CD4-positive, alpha-beta T cell treated with Interferon gamma for 1 hour (primary cell): Measurements from ENCODE around the gene PTPN23.
"Not testable (repeated sequence)": the region's sequence is repeated elsewhere in the genome, so short reads cannot be mapped to it uniquely, and the experiment has no call there.

Experiments
- DNase-seq: peaks from one replicate; pipeline ENCODE4 v3.0.0-alpha.2; 2020

Gene PTPN23, protein sequence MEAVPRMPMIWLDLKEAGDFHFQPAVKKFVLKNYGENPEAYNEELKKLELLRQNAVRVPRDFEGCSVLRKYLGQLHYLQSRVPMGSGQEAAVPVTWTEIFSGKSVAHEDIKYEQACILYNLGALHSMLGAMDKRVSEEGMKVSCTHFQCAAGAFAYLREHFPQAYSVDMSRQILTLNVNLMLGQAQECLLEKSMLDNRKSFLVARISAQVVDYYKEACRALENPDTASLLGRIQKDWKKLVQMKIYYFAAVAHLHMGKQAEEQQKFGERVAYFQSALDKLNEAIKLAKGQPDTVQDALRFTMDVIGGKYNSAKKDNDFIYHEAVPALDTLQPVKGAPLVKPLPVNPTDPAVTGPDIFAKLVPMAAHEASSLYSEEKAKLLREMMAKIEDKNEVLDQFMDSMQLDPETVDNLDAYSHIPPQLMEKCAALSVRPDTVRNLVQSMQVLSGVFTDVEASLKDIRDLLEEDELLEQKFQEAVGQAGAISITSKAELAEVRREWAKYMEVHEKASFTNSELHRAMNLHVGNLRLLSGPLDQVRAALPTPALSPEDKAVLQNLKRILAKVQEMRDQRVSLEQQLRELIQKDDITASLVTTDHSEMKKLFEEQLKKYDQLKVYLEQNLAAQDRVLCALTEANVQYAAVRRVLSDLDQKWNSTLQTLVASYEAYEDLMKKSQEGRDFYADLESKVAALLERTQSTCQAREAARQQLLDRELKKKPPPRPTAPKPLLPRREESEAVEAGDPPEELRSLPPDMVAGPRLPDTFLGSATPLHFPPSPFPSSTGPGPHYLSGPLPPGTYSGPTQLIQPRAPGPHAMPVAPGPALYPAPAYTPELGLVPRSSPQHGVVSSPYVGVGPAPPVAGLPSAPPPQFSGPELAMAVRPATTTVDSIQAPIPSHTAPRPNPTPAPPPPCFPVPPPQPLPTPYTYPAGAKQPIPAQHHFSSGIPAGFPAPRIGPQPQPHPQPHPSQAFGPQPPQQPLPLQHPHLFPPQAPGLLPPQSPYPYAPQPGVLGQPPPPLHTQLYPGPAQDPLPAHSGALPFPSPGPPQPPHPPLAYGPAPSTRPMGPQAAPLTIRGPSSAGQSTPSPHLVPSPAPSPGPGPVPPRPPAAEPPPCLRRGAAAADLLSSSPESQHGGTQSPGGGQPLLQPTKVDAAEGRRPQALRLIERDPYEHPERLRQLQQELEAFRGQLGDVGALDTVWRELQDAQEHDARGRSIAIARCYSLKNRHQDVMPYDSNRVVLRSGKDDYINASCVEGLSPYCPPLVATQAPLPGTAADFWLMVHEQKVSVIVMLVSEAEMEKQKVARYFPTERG (N-terminal part only)

DNA sequence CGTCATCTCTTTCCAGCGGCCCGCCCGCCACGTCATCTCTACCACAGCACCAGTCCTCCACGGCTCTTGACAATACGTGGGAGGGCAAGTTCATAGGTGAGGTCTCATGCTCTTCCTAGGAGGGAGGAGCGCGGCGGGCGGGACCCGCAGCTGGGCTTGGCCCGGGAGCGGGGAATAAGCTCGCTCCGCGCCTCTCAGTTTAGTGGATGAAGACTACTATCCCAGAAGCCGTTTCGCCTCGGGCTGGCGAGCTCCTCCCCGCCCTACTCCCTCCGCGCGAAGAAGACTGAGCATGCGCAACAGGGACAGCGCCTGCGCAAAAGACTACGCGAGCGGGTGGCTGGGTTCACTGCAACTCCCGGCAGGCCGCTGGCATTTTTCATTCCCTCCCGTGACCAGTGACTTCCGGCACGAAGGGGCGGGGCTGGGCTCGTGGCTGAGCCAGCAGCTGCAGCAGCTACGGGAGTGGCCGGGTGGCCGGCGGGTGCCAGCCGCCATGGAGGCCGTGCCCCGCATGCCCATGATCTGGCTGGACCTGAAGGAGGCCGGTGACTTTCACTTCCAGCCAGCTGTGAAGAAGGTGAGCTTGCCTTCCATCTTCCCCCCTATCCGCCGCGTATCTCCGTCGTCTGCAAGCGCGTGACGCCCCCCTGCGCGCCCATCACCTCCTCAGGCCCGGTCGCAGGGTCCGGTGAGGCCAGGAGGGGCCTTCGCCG is at the start of gene PTPN23:
TSS of gene PTPN23 (plus strand) at position 421 of the 716 bp plus-strand sequence. CDS start at position 497, 76 bp downstream.
- peak; percentile 98 for DNase-seq

DNA sequence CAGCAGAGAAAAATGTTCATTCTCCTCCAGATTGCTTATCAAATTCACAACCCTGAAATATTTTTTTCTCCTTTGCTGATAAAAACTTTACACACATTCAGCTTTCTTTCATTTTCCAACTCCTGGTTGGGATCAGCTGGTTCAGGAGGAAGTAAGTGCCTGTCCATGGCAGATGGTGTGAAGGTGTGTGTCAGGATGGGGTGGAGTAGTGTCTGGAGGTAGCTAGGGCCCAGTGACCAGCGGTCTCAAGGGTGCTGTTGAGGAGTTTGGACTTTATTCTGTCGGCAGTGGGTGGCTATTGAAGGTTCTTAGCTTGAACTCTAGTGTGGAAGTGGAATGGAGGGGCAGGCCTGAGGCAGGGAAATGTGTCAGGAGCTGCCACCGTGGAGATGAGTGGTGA is 46.9 kb upstream of the PTPN23 start:
- no peak for DNase-seq

DNA sequence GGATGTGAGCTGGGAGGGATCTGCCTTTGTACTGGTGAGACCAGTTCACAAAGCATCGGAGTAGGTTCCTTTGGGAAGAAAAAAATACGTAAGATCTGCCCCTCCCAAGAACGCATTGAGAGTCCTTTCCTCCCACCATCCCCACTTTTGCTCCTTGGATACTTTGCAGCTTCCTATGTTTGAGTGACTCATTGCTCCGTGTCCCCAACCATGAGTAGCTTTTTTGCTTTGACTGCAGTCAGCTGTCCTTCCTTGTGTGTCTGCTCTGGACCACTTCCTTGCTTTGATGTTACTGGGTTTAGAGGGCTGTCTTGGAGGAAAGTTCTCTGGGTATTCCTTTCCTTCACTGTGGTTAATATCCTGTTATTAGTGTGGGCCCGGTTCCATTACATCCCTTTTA is 43.2 kb upstream of the PTPN23 start:
- no peak for DNase-seq

DNA sequence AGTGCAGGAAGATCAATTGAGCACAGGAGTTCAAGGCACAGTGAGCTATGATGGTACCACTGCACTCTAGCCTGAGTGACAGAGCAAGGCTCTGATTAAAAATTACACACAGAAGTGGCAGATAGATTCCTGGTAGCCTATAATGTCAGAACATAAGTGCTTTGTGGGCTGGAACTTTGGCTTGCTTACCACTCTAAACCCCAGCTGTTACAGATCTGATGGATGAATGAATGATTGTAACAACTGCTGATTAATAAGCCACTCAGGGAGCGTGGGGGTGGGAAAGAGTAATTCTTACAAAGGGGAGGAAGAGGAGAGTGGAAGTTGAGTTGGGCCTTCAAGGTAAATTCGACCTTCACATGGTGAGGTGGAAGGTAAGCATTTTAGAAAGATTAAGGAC is 40.9 kb upstream of the PTPN23 start:
- DNase-seq = no peak

DNA sequence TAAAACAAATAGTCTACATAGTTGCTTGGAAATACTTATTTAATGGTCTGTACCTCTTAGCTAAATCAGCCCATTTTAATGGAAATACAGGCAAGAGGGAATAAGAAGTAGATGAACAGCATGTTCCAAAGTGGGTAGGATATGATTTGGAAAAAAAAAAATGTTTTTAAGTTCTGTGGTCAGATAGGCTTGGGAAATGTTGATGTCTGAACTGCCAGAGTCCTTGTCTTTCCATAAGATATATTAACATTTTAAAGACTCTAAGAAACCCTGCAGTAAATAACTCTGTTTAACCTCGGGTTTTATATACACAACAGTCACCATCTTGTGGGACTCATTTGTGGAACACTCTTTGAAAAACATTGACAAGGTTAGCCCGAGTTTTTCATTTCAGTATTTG is 40.0 kb upstream of the PTPN23 start:
- no peak for DNase-seq

DNA sequence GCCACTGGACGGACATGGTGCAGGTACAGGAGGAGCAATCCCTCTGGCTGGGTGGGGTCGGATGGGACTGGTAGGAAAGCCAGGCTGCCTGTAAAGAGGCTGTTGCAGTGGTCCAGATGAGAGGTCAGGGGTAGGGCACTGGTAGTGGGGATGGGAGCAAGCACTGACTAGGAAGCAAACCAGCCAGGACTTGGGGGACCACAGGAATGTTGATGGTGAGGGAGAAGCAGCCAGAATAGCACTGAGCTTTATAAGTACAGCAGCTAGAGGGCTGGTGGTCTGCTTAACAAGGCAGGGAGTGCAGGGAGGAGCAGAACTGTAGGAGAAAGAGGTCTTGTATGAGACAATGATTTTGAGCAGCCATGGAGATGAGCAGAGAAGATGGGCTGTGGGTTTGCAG is 38.7 kb upstream of the PTPN23 start:
- DNase-seq = no peak

DNA sequence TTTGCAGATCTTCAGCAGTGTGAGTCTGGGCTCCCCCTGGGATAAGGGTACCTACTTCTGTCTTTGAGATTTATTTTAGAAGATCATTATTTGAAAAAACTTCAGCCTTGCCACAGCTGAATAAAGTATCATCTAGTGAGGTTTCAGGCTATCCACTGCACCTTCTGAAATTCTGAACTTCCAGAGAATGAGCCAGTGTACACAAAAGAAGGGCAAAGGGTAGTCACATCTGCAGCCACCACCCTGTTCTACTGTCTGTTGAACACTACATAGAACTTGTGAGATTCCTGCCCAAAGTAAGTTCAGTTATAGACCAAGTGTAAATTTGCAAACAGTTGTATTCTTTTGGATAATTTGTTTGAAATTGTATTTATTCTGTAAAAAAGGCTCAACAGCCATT is 38.0 kb upstream of the PTPN23 start:
- DNase-seq = no peak

DNA sequence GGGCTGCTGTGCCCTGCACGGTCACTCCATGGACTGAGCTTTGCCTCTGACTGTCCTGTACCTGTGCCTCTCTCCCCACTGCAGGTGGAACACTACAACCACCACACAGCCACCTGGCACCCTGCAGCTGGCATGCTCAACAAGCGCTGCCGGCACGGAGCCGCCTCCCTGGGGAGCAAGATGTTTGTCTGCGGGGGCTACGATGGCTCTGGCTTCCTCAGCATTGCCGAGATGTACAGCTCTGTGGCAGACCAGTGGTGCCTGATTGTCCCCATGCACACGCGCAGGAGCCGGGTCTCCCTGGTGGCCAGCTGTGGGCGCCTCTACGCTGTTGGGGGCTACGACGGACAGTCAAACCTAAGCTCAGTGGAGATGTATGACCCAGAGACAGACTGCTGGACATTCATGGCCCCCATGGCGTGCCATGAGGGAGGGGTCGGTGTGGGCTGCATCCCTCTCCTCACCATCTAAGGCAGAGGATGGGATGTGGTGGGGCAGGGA is 37.3 kb upstream of the PTPN23 start:
- no peak for DNase-seq

DNA sequence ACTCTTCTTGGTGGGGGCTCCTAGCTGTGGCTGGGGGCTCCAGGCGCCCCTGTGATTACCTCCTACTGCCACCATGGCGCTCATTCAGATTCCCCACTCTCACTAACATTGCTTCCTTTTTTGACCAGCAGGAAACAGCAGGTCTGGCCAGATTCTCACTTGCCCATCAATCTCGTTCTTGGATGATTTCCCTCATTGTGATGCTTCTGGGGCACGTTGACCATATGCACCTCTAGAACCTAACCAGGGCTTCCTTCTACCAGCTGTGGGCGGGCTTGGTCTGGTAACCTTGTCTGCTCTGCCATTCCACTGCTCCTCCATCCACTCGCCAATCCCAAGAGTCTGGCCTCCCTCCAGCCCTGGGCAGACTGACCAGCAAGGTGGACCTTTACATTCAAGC is 35.9 kb upstream of the PTPN23 start:
- no peak for DNase-seq

DNA sequence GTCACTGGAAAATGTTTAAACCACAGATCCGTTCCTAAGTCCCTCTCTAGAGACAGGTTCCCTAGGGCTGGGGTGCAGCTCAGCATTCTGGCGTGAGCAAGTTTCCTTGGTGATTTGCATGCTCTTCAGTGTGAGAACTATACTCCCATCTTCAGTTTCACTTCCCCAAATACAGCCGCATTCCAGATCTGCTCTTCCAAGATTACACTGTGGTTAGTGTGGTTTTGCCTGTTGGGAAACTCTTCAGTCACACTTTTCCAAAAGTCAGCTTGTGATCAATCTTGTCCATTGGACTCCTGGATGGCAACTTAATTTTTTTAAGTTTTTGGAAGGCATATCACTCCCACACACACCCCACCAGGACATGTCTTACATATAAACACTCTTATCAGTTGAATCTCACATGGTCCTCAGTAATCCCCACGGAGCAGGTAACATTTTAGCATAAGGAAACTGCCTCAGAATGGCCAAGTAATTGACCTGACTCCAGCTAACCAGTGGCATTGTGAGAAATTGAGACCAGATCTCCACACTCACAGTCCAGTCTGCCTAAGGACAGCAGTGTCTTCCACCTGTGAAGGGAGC is 33.5 kb upstream of the PTPN23 start:
- peak; percentile 6 for DNase-seq

DNA sequence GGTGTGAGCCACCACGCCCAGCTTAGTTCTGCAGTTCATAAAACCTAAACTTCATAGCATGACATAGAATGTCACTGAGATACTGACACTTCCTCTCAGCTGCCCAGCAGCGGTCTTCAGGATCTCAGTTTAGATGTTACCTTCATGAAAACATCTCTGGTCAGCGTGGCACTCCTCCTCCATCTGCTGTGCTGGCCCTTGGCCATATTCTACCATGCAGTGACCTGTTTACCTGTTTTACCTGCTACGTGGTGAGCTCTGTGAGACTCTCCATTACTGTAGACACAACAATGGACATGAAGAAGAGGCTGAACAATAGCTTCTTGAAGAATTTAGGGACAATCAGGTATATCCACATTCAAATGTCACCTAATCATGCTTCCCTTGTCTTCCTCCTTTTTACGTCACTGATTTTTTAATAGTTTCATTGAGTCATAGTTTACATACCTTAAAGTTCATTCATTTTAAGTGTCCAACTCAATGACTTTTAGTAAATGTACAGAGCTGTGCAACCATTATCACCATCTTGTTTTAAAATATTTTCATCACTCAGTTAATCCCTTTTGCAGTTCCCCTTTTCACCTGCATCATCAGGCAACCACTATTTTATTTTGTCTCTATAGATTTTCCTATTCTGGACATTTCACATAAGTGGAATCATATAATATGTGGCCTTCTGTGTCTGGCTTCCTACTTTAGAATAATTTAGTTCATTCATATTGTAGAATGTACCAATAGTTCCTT is 32.2 kb upstream of the PTPN23 start:
- DNase-seq = no peak

DNA sequence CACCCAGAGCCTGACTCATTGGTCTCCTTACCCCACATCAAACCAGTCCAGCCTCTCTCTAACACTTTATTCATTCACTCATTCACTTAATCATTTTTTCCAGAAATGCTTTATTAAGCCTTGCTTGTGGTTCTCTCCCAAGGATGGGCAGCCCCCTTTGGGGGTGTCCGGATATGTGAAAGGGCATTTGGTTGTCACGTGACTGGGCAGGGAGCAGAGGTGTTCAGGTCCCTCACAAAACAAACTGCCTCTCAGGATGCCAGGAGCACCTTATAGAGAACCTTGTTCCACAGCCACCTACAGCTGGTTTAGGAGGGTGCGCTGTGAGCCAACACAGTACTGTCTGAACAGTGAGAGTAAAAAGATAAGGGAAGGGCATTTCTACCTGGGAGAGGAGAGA is 25.8 kb upstream of the PTPN23 start:
- no peak for DNase-seq

DNA sequence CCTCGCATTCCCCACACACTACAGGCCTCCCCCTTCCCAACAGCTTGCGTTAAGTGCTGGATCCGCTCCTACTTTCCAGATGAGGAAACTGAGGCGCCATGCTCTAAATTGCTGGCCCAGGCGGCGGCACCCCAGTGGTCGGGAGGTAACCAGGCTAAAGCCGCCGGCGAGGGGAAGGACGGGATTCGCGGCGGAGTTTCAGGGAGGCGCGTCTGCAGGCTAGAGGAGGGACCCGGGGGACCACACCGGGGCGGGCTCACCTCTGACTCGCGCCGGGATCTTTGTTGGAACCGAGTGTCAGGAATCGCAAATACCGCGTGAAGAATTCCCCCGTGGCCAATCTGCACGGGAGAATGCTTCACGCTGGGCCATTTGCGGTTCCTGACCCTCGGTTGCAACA is 24.6 kb upstream of the PTPN23 start:
- DNase-seq = no peak

DNA sequence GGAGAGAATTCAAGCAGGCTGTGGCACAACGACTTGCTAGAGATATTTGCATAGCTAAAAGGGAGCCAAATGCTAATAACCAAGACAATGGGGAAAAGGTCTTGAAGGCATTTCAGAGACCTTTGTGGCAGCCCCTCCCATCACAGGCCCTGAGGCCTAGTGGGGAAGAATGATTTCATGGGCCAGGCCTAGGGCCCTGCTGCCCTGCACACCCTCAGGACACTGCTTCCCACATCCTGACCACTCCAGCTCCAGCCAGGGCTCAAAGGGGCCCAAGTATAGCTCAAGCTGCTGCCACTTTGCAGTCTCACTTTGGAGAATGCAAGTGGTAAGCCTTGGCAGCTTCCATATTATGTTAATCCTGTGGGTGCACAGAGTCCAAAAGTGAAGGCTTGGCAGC is 21.5 kb upstream of the PTPN23 start:
- DNase-seq = no peak

DNA sequence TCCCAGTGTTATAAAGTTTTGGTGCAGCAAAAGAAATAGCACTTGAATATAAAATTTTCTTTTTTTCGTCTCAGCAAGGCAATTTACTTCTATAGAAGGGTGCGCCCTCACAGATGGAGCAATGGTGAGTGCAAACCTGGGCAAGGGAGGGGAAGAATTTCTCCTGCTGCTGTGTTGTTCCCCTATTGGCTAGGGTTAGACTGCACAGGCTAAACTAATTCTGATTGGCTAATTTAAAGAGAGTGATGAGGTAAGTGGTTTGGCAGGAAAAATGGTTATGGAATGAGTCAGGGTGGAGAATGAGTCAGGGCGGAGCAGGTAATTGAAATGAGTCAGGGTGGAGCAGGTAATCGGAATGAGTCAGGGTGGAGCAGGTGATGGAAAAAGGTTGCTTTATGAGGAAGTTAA is 20.7 kb upstream of the PTPN23 start:
- DNase-seq = not testable (repeated sequence)

DNA sequence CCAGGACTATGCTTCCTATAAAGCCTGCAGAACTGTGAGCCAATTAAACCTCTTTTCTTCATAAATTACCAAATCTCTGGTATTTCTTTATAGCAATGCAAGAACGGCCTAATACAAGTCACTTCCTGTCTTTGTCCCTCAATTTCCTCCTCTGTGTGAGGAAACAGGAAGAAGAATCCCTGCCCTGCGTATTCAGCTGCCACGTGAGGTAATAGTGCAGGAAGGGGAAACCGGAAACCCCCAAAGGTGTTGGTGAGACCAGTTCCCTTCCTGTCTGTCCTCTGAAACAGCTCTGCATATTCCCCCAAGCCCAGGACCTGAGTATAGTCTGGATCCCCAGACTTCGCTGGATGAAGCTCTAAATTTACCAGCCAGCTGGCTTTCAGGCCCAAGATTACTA is 18.1 kb upstream of the PTPN23 start:
- peak; percentile 35 for DNase-seq

DNA sequence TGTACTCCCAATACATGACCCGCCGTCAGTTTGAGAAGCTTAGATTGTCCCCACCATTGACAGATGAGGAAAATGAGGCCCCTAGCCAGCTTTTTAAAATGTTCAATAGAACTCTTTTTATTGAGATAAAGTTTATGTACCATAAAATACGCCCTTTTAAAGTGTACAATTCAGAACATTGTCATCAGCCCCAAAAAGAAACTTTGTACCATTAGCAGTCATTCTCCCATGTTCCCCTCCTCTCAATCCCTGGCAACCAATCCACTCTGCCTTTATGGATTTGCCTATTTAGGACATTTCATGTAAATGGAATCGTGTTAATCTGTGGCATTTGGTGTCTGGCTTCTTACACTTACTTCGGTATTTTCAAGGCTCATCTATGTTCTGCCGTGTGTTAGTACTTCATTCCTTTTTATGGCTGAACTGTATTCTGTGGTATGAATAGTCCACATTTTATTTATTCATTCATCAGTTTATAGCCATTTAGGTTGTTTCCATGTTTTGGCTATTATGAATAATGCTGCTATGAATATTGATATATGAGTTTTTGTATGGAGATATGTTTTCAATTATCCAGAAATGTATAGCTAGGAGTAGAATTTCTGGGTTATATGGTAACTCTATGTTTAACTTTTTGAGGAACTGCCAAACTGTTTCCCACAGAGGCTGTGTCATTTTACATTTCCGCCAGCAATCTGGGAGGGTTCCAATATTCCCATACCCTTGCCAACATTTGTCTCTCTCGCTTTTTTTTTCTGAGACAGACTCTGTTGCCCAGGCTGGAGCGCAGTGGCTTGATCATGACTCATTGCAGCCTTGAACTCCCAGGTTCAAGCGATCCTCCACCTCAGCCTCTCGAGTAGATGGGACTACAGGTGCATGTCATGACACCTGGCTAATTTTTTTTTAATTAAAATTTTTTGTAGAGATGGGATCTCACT is 15.3 kb upstream of the PTPN23 start:
- no peak for DNase-seq

DNA sequence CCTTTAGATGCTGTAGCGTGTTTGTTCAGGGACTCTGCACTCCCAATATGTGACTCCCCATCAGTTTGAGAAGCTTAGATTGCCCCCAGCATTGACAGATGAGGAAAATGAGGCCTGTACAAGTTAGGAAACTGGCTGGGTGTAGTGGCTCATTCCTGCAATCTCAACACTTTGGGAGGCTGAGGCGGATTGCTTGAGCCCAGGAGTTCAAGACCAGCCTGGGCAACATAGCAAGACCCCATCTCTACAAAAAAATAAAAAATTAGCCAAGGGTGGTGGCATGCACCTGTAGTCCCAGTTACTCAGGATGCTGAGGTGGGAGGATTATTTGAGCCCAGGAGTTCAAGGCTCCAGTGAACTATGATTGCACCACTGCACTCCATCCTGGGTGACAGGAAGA is 14.0 kb upstream of the PTPN23 start:
- DNase-seq = no peak

DNA sequence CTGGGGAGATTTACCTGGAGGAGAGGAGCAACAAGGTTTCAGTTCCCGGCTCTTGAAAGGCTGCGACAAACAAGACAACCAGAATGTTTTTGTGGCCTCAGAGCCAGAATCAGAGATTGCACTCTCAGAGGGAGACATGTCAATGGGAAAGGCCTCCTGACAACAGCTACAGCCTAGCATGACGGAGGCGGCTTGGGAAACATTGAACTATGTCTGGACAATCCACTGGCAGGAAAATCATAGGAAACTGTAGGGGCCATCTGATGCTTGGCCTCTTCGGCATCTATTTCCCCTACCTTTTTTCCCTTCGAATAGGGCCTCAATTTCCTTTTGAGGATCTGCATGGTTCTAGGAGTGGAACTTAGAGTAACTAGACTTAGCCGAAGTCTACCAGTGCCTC is 13.2 kb upstream of the PTPN23 start:
- DNase-seq = no peak

DNA sequence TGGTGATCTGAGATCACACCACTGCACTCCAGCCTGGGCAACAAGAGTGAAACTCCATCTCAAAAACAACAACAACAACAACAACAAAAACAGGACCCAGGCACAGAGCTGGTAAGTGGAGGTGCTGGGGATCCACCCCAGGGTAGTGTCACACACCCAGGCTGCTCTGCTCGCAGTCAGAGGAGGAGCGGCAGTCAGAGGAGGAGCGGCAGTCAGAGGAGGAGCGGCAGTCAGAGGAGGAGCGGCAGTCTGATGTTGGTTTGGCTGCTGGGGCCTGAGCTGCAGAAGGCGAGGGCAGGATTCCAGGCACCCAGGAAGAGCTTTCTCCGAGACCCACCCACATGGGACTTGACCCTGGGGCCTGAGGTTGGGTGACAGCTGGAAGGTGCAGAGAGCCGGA is 10.8 kb upstream of the PTPN23 start:
- DNase-seq = not testable (repeated sequence)
